HG02870 (cell line): ENCODE data around the gene FIGN.

Experiments used
- ATAC-seq: cut with Tn5 transposase; IDR thresholded peaks from one replicate; pipeline ENCODE4 v1.9.1; 2021; ENCODE audit warnings: mild to moderate bottlenecking, moderate library complexity; ENCODE audit not compliant: unreplicated experiment

FIGN gene

DNA sequence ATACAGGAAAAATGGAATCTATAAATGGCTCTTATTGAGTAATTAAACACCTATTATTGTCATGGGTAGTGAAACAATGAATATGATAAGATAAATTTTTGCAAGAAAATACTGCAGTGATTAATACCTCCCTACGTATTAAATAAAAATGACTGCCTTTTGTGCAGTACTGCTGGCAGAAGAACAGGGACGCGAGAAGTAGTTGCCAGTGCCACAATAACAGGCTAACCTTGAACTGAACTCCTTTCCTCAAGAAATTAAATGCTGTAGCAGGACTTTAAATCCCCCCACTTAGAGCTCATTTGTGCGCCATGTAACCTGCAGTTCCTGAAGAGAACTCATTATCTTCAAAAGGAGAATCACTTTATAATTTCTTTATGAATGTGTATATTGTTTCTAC, 24.6 kb downstream of the FIGN start:
- no peak for ATAC-seq

DNA sequence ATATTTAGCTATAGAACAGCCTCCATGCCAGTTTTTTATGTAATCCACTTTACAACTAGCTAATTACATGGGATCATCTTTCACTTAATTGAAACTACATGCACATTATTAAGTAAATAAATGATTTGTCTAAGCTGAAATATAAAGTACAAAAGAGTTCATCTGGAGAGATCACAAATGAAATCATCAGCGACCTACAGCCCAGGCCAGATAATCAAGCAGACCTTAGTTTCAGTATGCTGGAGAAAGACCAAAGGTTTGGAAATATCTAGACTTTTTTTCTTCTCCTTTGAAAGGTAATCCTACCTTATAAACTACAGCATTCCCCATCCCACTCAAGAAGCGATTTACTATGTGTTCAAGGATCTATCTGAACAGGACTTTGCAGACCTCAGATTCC, 26.5 kb downstream of the FIGN start:
- ATAC-seq, result no peak

DNA sequence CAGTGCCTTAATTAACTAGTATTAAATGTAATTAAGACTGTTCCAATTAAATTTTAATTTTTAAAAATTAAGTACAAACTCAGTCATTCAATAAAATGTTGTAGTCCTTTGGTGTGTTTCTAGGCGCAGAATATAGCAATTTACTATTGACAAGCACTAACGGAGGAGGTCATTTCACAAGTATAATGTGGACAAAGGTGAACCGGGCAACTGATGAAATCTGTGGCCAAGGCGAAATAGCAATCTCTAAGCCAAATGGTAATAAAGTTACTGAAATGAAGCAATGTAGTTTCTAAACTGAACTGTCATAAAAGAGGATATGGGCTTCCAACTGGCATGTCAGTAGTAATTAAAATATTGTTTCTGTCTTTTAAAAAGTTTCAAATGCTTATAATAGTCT, 27.5 kb downstream of the FIGN start:
- no peak for ATAC-seq

- no peak for ATAC-seq
These were observed 32.4 kb downstream of the FIGN start for GRCh38 chr2:163703386-163703785.

- ATAC-seq, result no peak
These were observed 34.2 kb downstream of the FIGN start for GRCh38 chr2:163701399-163702195.

GRCh38 chr2:163698857-163699256, 37.0 kb downstream of the FIGN start:
- ATAC-seq, result no peak

DNA sequence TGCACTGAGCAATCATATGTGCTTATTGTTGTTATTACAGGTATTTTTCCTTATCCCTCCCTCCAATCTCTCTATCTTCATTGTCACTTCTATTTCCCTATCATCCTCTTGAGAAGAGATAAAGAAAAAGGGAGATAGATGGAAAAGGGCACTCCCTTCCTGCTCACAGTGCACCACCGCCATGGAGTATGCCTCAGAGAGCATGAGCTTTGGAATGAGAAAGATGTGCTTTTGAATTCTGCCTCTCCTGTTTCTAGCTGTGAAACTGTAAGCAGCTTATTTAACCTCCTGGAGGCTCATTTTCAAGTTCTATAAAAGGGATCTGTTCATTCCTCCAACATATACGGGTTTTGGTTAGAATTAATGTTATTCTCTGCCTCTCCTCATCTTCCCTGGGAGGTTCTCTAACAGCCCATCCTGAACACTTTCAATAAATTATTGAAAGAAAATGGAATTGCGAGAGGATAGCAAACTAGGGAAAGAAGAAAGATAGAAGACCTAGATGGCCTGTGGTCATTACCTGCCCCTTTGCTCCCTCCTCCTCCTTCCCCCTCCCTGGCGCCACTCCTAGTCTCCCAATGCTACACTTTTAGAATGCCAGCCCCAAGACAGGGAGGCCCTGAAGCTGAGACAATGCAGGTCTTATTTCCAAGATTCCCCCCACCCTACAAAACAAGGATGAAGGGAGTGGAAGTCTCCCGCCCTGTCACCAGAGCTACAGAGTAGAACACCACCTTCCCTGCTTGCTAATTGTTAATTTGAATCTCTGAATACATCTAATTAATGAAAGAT, 37.8 kb downstream of the FIGN start:
- no peak for ATAC-seq

DNA sequence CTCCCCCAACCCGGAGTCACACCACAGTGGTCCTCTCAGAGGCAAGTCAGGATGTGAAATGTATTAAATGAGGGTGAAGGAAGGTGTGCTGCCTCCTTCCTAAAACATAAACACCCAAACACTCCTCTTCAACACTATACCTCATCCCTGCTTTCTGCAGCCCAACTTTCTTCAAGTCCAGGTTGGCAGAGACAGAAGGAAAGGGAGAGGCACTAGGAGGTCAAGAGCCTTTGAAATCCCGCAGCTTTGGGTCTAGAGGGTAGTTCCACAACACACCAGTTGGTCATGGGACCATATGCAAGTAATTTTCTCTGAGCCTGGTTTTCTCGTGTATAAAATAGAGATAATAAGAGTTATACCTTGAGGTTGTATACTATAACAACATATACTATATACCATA, 38.4 kb downstream of the FIGN start:
- ATAC-seq, result no peak

DNA sequence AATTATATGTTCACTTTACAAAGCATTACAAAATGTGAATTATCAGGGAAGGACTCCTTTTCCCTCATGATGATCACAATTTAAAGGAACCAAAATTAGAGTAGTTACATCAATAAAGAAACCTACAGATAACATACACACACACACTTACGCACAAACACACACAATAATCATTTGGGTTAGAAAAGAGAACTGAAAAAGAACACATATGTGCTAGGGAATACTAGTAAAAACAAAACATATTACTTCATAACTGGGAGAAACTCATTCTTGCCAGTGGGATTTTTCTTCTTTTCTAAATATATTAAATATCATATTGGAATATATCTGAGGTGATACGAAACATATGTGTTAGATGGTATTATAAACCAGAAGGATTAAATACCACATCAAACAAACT, 42.3 kb downstream of the FIGN start:
- ATAC-seq, result no peak

- ATAC-seq, result no peak
These were observed 43.0 kb downstream of the FIGN start for GRCh38 chr2:163692611-163693482.

GRCh38 chr2:163692081-163692480, 43.7 kb downstream of the FIGN start:
- no peak for ATAC-seq

DNA sequence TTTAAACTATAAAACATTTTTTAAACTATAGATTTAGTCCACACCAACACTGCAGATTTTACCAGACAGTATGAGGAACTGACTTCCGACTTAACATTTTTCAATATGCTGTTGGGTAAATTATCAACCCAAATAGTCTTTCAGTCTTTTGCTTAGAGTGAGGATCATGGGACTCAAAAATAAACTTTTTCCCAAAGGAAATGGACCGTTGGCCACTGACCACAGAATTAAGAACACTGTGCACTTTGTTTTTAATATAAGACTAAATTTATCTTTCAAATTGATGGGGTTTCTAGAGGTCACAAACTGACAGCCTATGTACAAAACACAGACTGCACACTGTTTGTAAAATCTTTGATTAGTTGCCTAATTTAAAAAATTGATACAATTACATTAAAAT, 44.9 kb downstream of the FIGN start:
- ATAC-seq, result no peak

- ATAC-seq, result no peak
These were observed 48.6 kb downstream of the FIGN start for GRCh38 chr2:163687217-163687616.

GRCh38 chr2:163686289-163686688, 49.5 kb downstream of the FIGN start:
- ATAC-seq, result no peak

- ATAC-seq, result no peak
These were observed 53.1 kb downstream of the FIGN start for GRCh38 chr2:163682695-163683094.

DNA sequence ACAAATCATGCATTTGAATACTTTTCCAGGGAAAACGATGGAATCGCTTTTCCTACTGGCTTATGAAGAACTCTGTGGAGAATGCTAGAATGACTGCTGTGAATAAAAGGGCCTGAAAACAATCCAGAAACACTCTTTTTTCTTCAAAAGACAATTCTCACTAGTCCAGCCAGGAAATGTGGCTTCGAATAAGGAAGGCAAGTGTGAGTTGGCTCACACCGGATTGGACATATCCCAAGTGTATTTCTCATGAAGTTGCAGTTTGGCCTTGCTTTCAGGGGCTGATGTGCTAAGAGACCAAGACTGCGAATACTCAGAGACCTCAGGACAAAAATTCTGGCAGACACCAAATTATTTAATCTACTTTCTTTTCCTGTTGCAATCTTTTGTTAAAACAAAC, 54.1 kb downstream of the FIGN start:
- no peak for ATAC-seq

GRCh38 chr2:163675388-163675787, 60.4 kb downstream of the FIGN start:
- no peak for ATAC-seq

- ATAC-seq, result no peak
These were observed 62.3 kb downstream of the FIGN start for GRCh38 chr2:163673522-163673921.

- no peak for ATAC-seq
These were observed 64.9 kb downstream of the FIGN start for GRCh38 chr2:163670929-163671328.

- no peak for ATAC-seq
These were observed 66.3 kb downstream of the FIGN start for GRCh38 chr2:163669506-163669905.
